ENCODE data around the gene AQP12B. TPM values are rescaled to one million over a fixed set of nuclear protein-coding genes. Genes with fewer than 3 reads are reported as not detected.

The AQP12B gene
- total and polyA plus RNA-seq, 2 donors from 2014 or later, result not detected

DNA sequence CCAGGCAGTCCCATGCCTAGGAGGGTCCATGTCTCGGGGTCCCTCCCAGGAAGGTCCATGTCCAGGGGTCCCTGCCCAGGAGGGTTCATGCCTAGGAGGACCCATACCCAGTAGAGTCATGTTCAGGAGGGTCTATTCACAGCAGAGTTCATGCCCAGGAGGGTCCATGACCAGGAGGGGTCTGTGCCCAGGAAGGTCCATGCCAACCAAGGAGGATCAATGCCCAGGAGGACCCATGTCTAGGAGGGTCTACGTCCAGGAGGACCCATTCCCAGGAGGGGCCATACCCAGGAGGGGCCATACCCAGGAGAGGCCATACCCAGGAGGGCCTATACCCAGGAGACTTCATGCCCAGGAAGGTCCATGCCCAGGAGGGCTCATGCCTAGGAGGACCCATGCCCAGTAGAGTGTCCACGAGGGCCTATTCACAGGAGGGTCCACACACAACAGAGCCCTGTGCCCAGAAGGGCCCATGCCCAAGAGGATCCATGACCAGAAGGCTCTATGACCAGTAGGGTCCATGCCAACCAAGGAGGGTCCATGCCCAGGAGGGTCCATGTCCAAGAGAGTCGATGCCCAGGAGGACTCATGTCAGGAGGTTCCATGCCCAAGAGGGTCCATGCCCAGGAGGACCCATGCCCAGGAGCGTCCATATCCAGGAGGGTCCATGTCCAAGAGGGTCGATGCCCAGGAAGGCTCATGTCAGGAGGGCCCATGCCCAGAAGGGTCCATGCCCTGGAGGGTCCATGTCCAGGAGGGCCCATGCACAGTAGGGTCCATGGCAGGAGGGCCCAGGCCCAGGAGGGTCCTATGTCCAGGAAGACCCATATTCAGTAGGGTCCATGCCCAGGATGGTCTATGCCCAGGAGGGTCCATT, 47.3 kb downstream of the AQP12B start:
- DNase-seq, result peak in 1 of 5 donors; percentile 59
- no peak for FAIRE-seq

DNA sequence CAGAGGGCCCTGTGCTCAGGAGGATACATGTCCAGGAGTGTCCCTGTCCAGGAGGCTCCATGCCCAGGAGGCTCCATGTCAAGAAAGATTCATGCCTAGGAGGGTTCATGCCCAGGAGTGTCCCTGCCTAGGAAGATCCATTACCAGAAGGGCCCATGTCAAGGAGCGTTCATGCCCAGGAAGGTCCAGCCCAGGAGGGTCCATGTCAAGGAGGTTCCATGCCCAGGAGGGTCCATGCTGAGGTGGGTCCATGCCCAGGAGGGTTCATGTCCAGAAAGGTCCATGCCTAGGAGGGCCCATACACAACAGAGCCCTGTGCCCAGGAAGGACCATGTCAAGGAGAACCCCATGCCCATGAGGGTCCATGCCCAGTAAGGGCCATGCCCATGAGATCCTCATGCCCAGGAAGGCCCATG, 50.4 kb downstream of the AQP12B start:
- Histone ChIP-seq H3K9me3 (ENCODE audit: control insufficient read depth in 2 of 3, insufficient read depth in 1 of 3, low read length in 3 of 3) (peaks cover 0 to 3% (median 0%) of the 10 kb centered on the region in 3 donors), H3K27me3 (ENCODE audit: control insufficient read depth, insufficient read depth, low read length) (no peaks in the 10 kb centered on the region), H3K36me3 (ENCODE audit: control insufficient read depth in 2 of 3, insufficient read depth in 3 of 3, low read length in 3 of 3) (no peaks in the 10 kb centered on the region), H3K9ac (ENCODE audit: low read length in 3 of 3) (no peak overlapping the region), H3K27ac (ENCODE audit: low read depth in 2 of 2, low read length in 2 of 2) (no peak overlapping the region), H3K4me3 (ENCODE audit: low read length in 3 of 3) (no peak overlapping the region), H3K4me1 (ENCODE audit: control insufficient read depth in 2 of 3, insufficient read depth in 2 of 3, low read depth in 1 of 3, low read length in 3 of 3) (no peaks in the 10 kb centered on the region)
- TF ChIP-seq, protein P1, sequence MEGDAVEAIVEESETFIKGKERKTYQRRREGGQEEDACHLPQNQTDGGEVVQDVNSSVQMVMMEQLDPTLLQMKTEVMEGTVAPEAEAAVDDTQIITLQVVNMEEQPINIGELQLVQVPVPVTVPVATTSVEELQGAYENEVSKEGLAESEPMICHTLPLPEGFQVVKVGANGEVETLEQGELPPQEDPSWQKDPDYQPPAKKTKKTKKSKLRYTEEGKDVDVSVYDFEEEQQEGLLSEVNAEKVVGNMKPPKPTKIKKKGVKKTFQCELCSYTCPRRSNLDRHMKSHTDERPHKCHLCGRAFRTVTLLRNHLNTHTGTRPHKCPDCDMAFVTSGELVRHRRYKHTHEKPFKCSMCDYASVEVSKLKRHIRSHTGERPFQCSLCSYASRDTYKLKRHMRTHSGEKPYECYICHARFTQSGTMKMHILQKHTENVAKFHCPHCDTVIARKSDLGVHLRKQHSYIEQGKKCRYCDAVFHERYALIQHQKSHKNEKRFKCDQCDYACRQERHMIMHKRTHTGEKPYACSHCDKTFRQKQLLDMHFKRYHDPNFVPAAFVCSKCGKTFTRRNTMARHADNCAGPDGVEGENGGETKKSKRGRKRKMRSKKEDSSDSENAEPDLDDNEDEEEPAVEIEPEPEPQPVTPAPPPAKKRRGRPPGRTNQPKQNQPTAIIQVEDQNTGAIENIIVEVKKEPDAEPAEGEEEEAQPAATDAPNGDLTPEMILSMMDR (IDR thresholded peaks at IDR 0.05; ENCODE audit: borderline replicate concordance, extremely low read depth, insufficient read depth), result no peak
- FAIRE-seq (no peak), DNase-seq (no peak)
- intact Hi-C loops (cut with DNase I), result no loop called here

More for the DNA sequence above, 47.3 kb downstream of the AQP12B start:
- Histone ChIP-seq H3K27ac (ENCODE audit: low read depth in 2 of 2, low read length in 2 of 2) (no peak overlapping the region), H3K9ac (ENCODE audit: low read length in 3 of 3) (no peak overlapping the region), H3K36me3 (ENCODE audit: control insufficient read depth in 2 of 3, insufficient read depth in 3 of 3, low read length in 3 of 3) (no peaks in the 10 kb centered on the region), H3K4me3 (ENCODE audit: low read length in 3 of 3) (no peak overlapping the region), H3K9me3 (ENCODE audit: control insufficient read depth in 2 of 3, insufficient read depth in 1 of 3, low read length in 3 of 3) (peaks cover 0 to 3% (median 0%) of the 10 kb centered on the region in 3 donors), H3K4me1 (ENCODE audit: control insufficient read depth in 2 of 3, insufficient read depth in 2 of 3, low read depth in 1 of 3, low read length in 3 of 3) (no peaks in the 10 kb centered on the region), H3K27me3 (ENCODE audit: control insufficient read depth, insufficient read depth, low read length) (no peaks in the 10 kb centered on the region)
- TF ChIP-seq, protein P1 (IDR thresholded peaks at IDR 0.05; ENCODE audit: borderline replicate concordance, extremely low read depth, insufficient read depth), result no peak
- intact Hi-C loops (cut with DNase I), result no loop called here

DNA sequence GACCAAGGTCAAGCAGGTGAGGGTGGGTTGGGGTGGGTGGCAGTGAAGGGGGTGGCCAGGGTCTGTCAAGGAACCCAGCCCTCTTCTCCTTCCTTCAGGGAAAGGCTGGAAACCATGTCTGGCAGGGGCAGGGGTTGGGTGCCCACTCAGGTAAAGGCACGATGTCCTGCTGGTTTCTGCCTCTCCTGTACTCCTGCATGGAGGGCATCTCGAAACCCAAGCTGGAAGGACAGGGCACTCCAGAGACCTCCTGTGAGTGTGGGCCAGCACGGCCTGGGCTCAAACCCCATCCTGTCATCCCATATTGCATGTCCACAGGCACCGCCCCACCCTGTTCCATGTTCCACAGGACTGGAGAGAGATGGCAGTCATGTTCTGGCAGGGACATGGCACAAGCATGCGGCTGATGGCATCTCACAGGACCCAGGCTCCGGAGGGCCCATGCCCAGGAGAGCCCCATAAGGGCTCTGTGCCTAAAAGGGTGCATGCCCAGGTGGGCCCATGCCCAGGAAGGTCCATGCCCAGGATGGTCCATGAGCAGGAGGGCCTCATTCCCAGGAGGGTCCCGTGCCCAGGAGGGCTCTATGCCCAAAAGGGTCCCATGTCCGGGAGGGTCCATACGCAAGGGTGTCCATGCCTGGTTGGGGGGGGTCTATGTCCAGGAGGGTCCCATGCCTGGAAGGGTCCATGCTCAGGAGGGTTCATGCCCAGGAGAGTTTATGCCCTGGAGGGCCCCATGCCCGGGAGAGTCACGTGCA, 51.0 kb downstream of the AQP12B start:
- no peaks in the 10 kb centered on the region for H3K4me1 ChIP-seq (ENCODE audit: control insufficient read depth in 2 of 3, insufficient read depth in 2 of 3, low read depth in 1 of 3, low read length in 3 of 3)
- no peaks in the 10 kb centered on the region for H3K27me3 ChIP-seq (ENCODE audit: control insufficient read depth, insufficient read depth, low read length)
- H3K27ac ChIP-seq (ENCODE audit: low read depth in 2 of 2, low read length in 2 of 2), result no peak overlapping the region
- H3K9me3 ChIP-seq (ENCODE audit: control insufficient read depth in 2 of 3, insufficient read depth in 1 of 3, low read length in 3 of 3), result peaks cover 0 to 3% (median 0%) of the 10 kb centered on the region in 3 donors
- intact Hi-C loops (cut with DNase I), result no loop called here
- TF ChIP-seq, protein P1 (IDR thresholded peaks at IDR 0.05; ENCODE audit: borderline replicate concordance, extremely low read depth, insufficient read depth), result no peak
- FAIRE-seq, result no peak
- no peaks in the 10 kb centered on the region for H3K36me3 ChIP-seq (ENCODE audit: control insufficient read depth in 2 of 3, insufficient read depth in 3 of 3, low read length in 3 of 3)
- no peak for DNase-seq
- no peak overlapping the region for H3K9ac ChIP-seq (ENCODE audit: low read length in 3 of 3)
- H3K4me3 ChIP-seq (ENCODE audit: low read length in 3 of 3), result no peak overlapping the region
